Skeletal muscle cell (primary cell): ENCODE results near the gene UTP14C.
"Not testable (repeated sequence)": the region's sequence is repeated elsewhere in the genome, so short reads cannot be mapped to it uniquely, and the experiment has no call there.

Source experiments
- DNase-seq: peaks from one replicate; pipeline ENCODE4 v3.0.0-alpha.2; 2010; ENCODE audit warnings: low read depth
- H3K4me3 ChIP-seq: 2 replicates; pipeline ENCODE4 v1.5.1; 2011; ENCODE audit warnings: low read depth, mild to moderate bottlenecking, control low read depth, low read length, moderate library complexity

The UTP14C gene, protein sequence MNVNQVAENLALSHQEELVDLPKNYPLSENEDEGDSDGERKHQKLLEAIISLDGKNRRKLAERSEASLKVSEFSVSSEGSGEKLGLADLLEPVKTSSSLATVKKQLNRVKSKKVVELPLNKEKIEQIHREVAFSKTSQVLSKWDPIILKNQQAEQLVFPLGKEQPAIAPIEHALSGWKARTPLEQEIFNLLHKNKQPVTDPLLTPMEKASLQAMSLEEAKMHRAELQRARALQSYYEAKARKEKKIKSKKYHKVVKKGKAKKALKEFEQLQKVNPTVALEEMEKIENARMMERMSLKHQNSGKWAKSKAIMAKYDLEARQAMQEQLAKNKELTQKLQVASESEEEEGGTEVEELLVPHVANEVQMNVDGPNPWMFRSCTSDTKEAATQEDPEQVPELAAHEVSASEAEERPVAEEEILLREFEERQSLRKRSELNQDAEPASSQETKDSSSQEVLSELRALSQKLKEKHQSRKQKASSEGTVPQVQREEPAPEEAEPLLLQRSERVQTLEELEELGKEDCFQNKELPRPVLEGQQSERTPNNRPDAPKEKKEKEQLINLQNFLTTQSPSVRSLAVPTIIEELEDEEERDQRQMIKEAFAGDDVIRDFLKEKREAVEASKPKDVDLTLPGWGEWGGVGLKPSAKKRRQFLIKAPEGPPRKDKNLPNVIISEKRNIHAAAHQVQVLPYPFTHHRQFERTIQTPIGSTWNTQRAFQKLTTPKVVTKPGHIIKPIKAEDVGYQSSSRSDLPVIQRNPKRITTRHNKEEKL

DNA sequence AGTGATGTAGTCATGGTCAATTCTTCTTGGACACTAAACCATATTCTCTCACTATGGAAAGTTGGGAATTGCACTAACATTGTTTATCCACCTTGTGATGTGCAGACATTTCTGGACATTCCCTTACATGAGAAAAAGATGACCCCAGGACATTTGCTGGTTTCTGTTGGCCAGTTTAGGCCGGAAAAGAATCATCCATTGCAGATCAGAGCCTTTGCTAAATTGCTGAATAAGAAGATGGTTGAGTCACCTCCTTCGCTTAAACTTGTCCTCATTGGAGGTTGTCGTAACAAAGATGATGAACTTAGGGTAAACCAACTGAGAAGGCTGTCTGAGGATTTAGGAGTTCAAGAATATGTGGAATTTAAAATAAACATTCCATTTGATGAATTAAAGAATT lies at the start of gene UTP14C:
TSS of gene UTP14C (plus strand) at position 211 of the 400 bp plus-strand sequence. CDS start 4,114 bp downstream, outside the sequence.
- no peak within 1 kb of the TSS for H3K4me3 ChIP-seq
- no peak for DNase-seq

DNA sequence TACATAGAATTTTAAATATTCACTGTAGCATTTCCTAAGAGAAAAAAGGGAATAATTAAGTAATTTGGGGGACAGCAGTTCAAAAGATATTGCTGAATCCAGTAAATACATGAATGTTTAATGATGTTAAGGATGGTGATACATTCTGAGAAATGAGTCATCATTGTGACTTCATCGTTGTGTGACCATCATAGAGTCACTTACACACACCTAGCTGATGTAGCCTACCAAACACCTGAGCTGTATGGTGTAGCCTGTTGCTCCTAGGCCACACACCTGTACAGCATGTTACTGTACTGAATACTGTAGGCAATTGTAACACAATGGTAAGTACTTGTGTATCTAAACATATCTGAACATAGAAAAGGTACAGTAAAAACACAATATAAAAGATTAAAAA lies 48.1 kb upstream of the UTP14C start:
- DNase-seq, result no peak
- no peak overlapping the region for H3K4me3 ChIP-seq

DNA sequence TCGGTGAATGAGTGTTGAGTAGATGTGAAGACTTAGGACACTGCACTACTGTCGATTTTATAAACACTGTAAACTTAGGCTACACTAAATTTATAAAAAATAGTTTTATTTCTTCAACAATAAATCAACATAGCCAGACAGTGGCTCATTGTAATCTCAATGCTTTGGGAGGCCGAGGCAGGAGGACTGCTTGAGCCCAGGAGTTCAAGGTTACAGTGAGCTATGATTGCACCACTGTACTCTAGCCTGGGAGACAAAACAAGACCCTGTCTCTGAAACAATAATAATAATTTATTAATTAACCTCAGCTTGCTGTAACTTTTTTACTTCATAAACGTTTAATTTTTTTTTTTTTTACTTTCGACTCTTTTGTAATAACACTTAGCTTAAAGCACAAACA lies 47.6 kb upstream of the UTP14C start:
- H3K4me3 ChIP-seq, result no peak overlapping the region
- DNase-seq, result no peak

DNA sequence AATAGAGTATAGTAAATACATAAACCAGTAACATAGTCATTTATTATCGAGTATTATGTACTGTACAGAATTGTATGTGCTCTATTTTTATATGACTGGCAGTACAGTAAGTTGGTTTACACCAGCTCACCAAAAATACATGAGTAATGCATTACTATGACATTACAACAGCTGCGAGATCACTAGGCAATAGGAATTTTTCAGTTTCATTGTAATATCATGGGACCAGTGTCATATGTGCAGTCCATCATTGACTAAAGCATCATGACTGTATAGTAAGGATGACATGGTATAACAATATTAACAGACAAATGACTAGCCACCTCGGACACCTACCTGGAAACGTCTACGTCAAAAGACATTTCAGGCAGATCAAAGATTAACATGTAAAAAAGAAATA lies 46.9 kb upstream of the UTP14C start:
- DNase-seq, result no peak

DNA sequence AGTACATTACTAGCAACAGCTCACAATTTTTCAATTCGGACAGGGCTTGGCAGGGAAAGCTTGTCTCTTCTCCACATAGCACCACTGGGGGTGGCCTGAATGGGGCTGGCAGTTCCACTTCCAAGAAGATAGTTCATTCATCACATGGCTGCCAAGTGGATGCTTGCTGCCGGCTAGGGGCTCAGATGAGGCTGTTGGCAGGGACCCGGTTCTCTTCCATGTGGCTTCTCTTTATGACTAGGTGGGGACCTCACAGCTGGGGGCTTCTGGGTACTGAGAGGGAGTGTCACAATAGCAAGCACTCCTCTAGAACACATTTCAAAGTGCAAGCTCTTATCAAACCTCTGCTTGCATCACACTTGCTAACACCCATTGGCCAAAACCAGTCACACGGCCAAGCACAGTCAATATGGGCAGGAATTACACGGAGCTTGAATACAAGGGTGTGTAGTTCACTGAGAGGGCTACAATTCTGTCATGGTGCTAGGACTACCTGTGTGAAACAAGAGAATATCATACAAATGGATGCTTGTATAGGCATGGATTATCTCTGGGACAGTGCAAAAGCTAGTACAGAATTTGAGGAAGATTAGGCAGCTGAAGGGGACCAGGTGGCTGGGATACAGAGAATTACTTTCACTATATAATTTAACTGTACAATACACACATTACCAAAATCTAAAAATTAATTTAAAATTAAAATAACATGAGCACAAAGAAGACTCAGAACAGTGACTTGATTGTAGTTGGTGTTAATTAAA lies 45.5 kb upstream of the UTP14C start:
- DNase-seq, result no peak

More for the DNA sequence above, 46.9 kb upstream of the UTP14C start:
- no peak overlapping the region for H3K4me3 ChIP-seq

DNA sequence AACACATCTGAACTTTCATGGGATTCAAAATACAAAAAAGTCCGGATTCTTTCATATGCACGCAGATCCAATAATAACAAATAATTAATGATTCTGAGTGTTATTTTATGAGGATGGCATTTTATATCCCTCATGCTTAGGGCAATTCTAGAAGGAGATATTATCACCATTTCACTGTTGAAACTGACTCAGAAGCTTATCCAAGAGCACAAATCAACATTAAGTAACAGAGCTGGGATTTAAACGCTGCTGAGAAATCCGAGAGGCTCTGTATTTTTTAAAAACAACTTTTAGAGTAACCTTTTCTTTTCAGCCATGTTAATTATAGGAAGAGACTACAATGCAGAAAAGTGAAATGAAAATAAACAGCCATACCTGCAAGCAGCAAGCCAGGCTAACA lies 43.6 kb upstream of the UTP14C start:
- no peak overlapping the region for H3K4me3 ChIP-seq
- no peak for DNase-seq

More for the DNA sequence above, 45.5 kb upstream of the UTP14C start:
- H3K4me3 ChIP-seq, result no peak overlapping the region

DNA sequence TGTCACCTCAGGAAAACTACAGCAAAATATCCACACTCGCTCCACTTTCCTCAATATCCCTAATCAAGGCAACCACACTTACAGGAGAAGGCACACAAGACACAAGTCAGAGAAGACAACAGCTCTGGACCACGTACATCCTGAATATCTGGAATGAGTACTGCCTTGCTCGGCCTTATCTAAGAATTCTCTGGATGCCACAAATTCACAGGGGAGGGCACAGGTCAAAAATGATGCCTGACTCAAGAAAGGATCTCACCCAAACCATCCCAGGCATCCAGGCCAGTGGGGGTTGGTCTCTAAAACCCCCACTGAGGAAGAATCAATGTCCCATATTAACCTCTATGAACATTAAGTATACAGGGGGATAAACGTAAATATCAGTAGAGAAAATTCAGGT lies 43.1 kb upstream of the UTP14C start:
- no peak overlapping the region for H3K4me3 ChIP-seq
- DNase-seq, result no peak

DNA sequence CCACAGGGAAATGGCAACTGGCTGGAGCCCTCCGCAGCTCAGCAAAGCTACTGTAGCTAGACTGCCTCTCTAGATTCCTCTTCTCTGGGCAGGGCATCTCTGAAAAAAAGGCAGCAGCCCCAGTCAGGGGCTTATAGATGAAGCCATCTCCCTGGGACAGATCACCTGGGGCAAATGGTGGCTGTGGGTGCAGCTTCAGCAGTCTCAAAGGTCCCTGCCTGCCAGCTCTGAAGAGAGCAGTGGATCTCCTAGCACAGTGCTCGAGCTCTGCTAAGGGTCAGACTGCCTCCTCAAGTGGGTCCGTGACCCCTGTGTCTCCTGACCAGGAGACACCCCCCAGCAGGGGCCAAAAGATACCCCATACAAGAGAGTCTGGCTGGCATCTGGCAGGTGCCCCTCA lies 41.2 kb upstream of the UTP14C start:
- H3K4me3 ChIP-seq, DNase-seq: not testable (repeated sequence)

DNA sequence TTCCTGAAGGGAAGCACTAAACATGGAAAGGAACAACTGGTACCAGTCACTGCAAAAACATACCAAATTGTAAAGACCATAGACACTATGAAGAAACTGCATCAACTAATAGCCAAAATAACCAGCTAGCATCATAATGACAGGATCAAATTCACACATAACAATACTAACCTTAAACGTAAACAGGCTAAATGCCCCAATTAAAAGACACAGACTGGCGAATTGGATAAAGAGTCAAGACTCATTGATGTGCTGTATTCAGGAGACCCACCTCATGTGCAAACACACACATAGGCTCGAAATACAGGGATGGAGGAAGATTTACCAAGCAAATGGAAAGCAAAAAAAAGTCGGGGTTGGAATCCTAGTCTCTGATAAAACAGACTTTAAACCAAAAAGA lies 39.6 kb upstream of the UTP14C start:
- not testable (repeated sequence) for DNase-seq, H3K4me3 ChIP-seq

DNA sequence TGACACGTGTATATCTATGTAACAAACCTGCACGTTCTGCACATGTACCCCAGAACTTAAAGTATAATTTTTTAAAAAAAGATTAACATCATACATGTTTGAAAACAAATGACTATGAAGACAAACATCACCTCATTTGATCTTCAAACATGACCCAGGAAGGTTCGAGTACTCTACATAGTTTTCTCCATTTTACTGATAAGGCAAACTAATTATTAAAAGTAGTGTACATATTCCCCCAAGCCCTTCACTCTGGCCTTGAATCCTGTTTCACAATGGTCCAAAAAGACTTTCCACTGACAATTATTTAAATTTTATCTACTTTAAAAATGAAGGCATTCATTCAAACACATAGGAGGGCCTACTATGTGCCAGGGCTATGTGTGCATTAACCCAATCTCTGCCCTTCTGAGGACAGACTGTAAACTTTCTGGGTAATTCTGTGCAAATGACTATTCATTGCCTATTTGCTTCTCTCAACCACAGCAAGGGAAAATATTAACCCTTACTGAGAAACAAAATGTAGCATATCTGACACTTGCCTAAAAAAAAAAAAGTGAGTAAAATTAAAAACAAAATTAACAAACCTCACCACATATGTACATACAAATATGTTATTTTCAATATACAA lies 35.4 kb upstream of the UTP14C start:
- no peak for DNase-seq
- H3K4me3 ChIP-seq, result no peak overlapping the region

DNA sequence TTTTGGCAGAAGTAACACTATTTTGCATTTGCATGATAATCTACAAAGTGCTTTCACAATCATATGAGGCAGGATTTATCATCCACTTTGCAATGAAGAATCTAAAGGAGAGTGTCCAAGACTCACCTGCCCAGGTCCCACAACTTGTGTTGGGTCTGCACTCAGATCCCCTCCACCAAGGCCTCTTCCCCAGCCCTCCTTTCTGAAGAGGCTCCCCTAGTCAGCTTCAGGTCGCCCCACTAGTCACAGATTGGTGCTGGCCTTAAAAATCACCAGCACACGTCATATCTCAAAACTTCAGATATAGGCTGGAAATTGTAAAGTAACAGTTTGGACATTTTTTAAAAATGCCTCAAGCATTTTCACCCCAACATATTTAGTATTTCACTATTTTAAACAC lies 30.8 kb upstream of the UTP14C start:
- DNase-seq, result no peak

DNA sequence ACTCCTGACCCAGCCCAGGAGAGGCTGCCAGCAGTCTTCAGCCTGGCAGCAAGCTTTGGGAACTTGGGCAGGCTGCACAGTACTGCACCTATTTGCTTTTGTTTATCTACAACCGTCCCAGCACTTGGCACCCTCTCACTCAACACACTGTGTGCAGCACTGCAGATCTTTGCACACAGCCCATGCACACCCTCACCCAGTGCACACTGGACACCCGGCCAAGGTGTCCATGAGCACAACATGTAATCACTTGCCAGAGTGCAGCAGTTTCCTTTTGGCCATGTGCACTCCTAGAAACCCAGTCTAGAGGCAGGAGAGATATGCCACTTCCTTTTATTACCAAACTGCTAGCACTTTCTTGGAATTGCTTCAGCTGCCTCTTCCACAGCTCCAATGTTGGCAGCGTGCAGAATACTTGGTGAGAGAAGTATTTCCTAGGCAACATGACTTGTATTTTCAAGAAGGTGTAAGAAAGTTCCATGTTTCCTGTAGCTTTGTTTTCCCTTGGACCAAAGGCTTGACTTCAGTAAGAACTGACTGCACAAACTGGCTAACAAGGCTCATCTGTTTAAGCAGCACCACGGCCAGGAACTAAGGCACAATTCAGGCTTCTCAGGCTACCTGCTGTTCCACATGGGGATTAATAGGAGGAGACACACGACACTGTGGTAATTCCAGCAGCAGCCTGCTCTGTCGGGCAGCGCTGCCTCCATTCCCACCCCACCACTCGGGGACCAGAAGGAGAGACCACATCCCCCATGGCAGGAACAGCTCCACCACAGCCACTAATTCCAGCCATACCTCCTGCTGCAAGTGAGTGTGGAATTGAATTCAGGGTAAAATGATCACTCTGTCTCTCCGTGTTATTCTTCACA lies 28.6 kb upstream of the UTP14C start:
- no peak for DNase-seq
- H3K4me3 ChIP-seq, result no peak overlapping the region

More for the DNA sequence above, 30.8 kb upstream of the UTP14C start:
- H3K4me3 ChIP-seq, result no peak overlapping the region

DNA sequence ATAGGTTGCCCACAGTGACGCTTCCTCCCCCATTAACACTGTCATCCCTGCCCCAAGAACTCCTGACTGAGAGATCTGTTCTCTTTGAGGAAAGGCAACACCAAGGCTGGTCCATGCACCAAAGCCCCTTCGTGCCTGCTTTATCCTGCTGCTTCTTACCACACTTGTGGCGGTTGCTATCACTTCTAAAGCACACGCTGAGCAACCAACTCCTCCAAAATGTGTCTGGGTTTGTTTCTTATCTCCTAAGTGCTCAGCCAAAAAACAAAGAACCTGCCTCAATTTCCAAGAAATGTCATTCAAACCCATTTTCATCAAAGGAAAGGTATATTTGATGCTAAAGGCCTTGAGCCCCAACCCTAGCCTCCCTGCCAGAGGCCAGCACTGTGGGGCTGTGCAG lies 27.9 kb upstream of the UTP14C start:
- DNase-seq, result no peak
- no peak overlapping the region for H3K4me3 ChIP-seq

DNA sequence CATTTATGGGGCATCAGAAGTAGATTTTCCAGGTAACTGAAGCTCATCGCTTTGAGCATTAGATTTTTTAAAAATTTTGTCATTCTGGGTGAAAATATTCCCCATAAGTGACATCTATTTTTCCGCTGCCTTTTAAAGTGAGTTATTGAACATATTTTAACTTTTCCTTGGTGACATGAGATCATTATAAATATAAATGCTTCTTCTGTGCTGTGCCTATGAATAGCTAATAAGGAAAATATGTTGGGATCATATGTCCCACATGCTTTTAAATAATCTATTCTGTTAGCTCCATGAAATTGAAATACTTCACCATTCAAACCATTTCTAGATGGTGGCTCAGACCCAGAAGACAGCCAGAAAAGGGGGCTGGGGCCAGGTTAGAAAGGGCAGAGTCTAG lies 27.3 kb upstream of the UTP14C start:
- H3K4me3 ChIP-seq, result no peak overlapping the region
- no peak for DNase-seq

DNA sequence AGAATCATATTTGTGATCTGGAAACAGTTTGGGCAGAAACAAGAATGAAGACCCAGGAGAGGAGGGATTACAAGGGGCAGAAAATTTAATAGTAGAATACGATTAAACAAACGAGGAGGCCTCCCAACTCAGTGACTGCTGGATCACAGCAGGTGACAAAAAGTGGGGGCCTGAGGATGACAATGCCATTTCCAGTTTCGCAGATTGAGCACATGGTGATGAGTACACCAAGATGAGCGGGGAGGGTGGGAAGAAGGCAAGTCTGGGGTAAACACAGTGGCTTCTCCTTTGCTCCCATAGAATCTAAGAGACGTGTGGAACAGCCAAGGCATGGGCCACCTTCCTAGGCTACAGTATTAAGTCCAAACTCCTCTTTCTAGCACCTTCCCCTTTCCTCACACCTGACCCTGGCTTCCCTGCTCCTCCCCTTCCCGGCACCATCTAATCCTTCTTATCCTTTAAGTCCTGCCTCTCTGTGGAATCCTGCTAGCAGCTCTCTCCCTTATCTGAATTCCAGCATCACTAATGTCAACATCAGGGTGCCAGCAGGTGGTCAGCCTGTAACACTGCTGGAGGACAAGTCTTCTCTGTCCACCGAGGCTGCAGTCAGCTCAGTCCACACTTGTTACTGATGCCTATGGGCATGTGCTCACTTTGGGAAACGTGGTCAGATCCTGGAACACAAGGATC lies 26.7 kb upstream of the UTP14C start:
- H3K4me3 ChIP-seq, result no peak overlapping the region
- no peak for DNase-seq

DNA sequence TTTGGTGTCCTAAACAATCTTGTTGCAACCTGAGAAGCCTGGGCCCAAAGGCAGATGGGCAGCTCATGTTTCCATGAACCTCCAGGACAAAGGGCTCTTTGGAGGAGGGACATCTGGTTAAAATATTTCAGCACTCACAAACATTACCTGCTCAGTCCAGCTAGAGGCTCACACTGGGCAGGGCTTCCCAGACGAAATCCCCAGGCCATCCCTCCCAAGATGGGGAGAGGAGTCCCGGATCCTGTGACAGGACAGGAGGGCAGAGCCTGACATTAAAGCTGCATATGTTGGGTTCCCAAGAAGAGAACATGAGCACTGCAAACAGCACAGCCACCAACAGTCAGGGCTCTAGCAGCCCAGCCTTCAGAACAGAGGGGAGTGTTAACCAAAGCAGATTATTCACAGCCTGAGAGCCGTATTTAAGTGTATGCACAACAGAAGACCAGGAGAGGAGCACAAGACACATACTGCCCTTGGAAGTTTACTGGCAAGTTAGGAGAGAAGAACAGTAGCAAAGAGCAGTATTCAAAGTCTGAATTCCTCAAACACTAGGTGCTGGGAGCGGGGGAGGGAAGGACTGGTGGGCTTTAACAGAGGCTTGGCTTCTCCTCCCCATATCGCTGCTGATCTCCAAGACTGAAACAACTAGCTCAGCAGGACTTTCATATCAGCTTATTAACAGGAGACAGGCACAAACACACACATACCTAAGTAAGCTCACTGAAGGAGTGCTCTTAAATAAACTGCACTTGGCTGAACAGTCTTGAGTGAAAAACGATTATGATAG lies 25.6 kb upstream of the UTP14C start:
- H3K4me3 ChIP-seq, result no peak overlapping the region
- no peak for DNase-seq

DNA sequence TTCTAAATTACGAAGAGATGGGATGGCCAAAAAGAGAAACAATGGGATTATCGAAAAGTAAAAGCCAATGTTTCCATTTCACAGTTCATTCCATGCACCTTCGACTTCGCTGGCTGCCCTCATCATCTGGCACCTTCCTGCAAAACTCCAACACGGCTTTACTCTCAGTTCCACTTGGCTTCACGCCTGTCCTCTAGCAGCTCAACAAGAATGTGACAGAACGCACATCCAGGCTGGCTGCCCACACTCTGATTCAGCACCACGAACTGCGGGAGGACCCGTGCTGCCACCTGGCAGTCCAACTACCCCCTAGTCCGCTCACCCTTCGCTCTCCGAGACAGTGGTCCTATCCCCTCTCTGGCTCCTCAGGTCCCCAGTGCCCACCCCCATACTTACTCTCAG lies 25.0 kb upstream of the UTP14C start:
- no peak overlapping the region for H3K4me3 ChIP-seq
- DNase-seq, result no peak
